GM10266 (cell line): ENCODE measurements around the gene RNU5D-1.

Experiments
- DNase-seq: peaks from one replicate; pipeline ENCODE4 v3.0.0; 2012; ENCODE audit errors: extremely low spot score
- CTCF ChIP-seq: IDR thresholded peaks from 2 replicates; pipeline ENCODE4 v1.5.1; 2012; ENCODE audit warnings: mild to moderate bottlenecking, low read depth; ENCODE audit not compliant: control insufficient read depth, insufficient read depth; ENCODE audit errors: missing control alignments

The RNU5D-1 gene

GRCh38 chr1:44689447-44689765 is 41.6 kb downstream of the RNU5D-1 start:
- TF ChIP-seq CTCF, result no peak
- DNase-seq, result no peak

GRCh38 chr1:44688760-44689446 is 42.1 kb downstream of the RNU5D-1 start:
- no peak for DNase-seq

GRCh38 chr1:44685881-44686280 is 45.1 kb downstream of the RNU5D-1 start:
- no peak for TF ChIP-seq CTCF
- no peak for DNase-seq

More at GRCh38 chr1:44688760-44689446, 42.1 kb downstream of the RNU5D-1 start:
- TF ChIP-seq CTCF, result no peak

- no peak for DNase-seq
- TF ChIP-seq CTCF, result no peak
These were observed 45.8 kb downstream of the RNU5D-1 start for GRCh38 chr1:44685218-44685617.

- DNase-seq, result peak; percentile 48
- no peak for TF ChIP-seq CTCF
These were observed 46.4 kb downstream of the RNU5D-1 start for GRCh38 chr1:44684525-44684924.

- no peak for TF ChIP-seq CTCF
- no peak for DNase-seq
These were observed 48.1 kb downstream of the RNU5D-1 start for GRCh38 chr1:44682883-44683265.

GRCh38 chr1:44681905-44682882 is 48.8 kb downstream of the RNU5D-1 start:
- no peak for TF ChIP-seq CTCF
- no peak for DNase-seq
